ENCODE results near the gene PADI3. TPM values are rescaled to one million over a fixed set of nuclear protein-coding genes. Genes with fewer than 3 reads are reported as not detected.

PADI3 gene
- total RNA-seq (not detected), polyA plus RNA-seq (not detected)

- H3K9me3 Mint-ChIP-seq, result no peaks in the 10 kb centered on the region
- H3K27ac ChIP-seq (ENCODE audit: low read depth, low read length), result no peak within 1 kb of the TSS
- H3K27ac Mint-ChIP-seq, result no peak within 1 kb of the TSS
- H3K4me3 ChIP-seq (ENCODE audit: low read length), result no peak within 1 kb of the TSS
- H3K27me3 Mint-ChIP-seq, result peaks cover 1 to 23% of the 10 kb centered on the region in 2 donors
- no peaks in the 10 kb centered on the region for H3K36me3 Mint-ChIP-seq
- no peaks in the 10 kb centered on the region for H3K36me3 ChIP-seq (ENCODE audit: insufficient read depth, low read length)
- H3K4me1 Mint-ChIP-seq, result no peaks in the 10 kb centered on the region
- DNase-seq, result no peak
- H3K4me1 ChIP-seq (ENCODE audit: insufficient read depth, low read length), result no peaks in the 10 kb centered on the region
- no peaks in the 10 kb centered on the region for H3K9me3 ChIP-seq (ENCODE audit: low read length)
- no peaks in the 10 kb centered on the region for H3K27me3 ChIP-seq (ENCODE audit: insufficient read depth, low read length, poor library complexity, severe bottlenecking)
- no peak within 1 kb of the TSS for H3K4me3 Mint-ChIP-seq
- ChIA-PET POLR2A (no interaction called here), CTCF (no interaction called here)
Observed at GRCh38 chr1:17248781-17249180, at the start of gene PADI3. Gene PADI3, plus strand, starts transcription at chr1:17249098. Its CDS starts 40 bp downstream, at chr1:17249138.

GRCh38 chr1:17199267-17200044 lies 49.4 kb upstream of the PADI3 start:
- Histone ChIP-seq H3K27ac (ENCODE audit: low read depth, low read length) (no peak overlapping the region), H3K36me3 (ENCODE audit: insufficient read depth, low read length) (no peaks in the 10 kb centered on the region), H3K9me3 (ENCODE audit: low read length) (no peaks in the 10 kb centered on the region), H3K4me1 (ENCODE audit: insufficient read depth, low read length) (peaks cover 10% of the 10 kb centered on the region), H3K4me3 (ENCODE audit: low read length) (no peak overlapping the region), H3K27me3 (ENCODE audit: insufficient read depth, low read length, poor library complexity, severe bottlenecking) (no peaks in the 10 kb centered on the region)
- ChIA-PET CTCF (interaction anchor here (0.9 kb wide), 1 partner anchor 12 kb away, joined by 4 read pairs; no protein-coding TSS in a partner anchor), POLR2A (no interaction called here)
- Mint-ChIP-seq H3K27me3 (peaks cover 14 to 34% of the 10 kb centered on the region in 2 donors), H3K36me3 (peaks cover 0 to 3% (median 0%) of the 10 kb centered on the region in 3 donors), H3K4me1 (peaks cover 23 to 37% (median 34%) of the 10 kb centered on the region in 3 donors), H3K27ac (no peak overlapping the region), H3K4me3 (no peak overlapping the region), H3K9me3 (no peaks in the 10 kb centered on the region)
- DNase-seq, result peak in 1 of 5 donors; percentile 34

GRCh38 chr1:17200246-17200645 lies 48.7 kb upstream of the PADI3 start:
- Mint-ChIP-seq H3K27ac (peak overlapping the region in 1 of 8 donors; percentile 12), H3K4me3 (no peak overlapping the region), H3K9me3 (no peaks in the 10 kb centered on the region), H3K4me1 (peaks cover 23 to 39% (median 34%) of the 10 kb centered on the region in 3 donors), H3K36me3 (peaks cover 0 to 3% (median 0%) of the 10 kb centered on the region in 3 donors), H3K27me3 (peaks cover 16 to 35% of the 10 kb centered on the region in 2 donors)
- H3K27me3 ChIP-seq (ENCODE audit: insufficient read depth, low read length, poor library complexity, severe bottlenecking), result no peaks in the 10 kb centered on the region
- no peak overlapping the region for H3K4me3 ChIP-seq (ENCODE audit: low read length)
- peak in 1 of 5 donors; percentile 16 for DNase-seq
- no peaks in the 10 kb centered on the region for H3K9me3 ChIP-seq (ENCODE audit: low read length)
- no peak overlapping the region for H3K27ac ChIP-seq (ENCODE audit: low read depth, low read length)
- no peaks in the 10 kb centered on the region for H3K36me3 ChIP-seq (ENCODE audit: insufficient read depth, low read length)
- ChIA-PET POLR2A (no interaction called here), CTCF (interaction anchor here (0.9 kb wide), 1 partner anchor 11 kb away, joined by 4 read pairs; no protein-coding TSS in a partner anchor)
- H3K4me1 ChIP-seq (ENCODE audit: insufficient read depth, low read length), result peaks cover 10% of the 10 kb centered on the region

- Mint-ChIP-seq H3K36me3 (peaks cover 0 to 3% (median 0%) of the 10 kb centered on the region in 3 donors), H3K9me3 (no peaks in the 10 kb centered on the region), H3K4me1 (peaks cover 23 to 41% (median 34%) of the 10 kb centered on the region in 3 donors), H3K27ac (peak overlapping the region in 5 of 8 donors; percentile 5 to 73 (median 61)), H3K4me3 (peak overlapping the region in 3 of 7 donors; percentile 46 to 68 (median 68)), H3K27me3 (peaks cover 21 to 38% of the 10 kb centered on the region in 2 donors)
- Histone ChIP-seq H3K27me3 (ENCODE audit: insufficient read depth, low read length, poor library complexity, severe bottlenecking) (no peaks in the 10 kb centered on the region), H3K4me3 (ENCODE audit: low read length) (no peak overlapping the region), H3K36me3 (ENCODE audit: insufficient read depth, low read length) (no peaks in the 10 kb centered on the region), H3K27ac (ENCODE audit: low read depth, low read length) (no peak overlapping the region), H3K4me1 (ENCODE audit: insufficient read depth, low read length) (peaks cover 10% of the 10 kb centered on the region), H3K9me3 (ENCODE audit: low read length) (no peaks in the 10 kb centered on the region)
- CTCF ChIA-PET, result no interaction called here
- POLR2A ChIA-PET, result no interaction called here
- peak in 1 of 5 donors; percentile 21 for DNase-seq
Observed at GRCh38 chr1:17200756-17201155, 48.1 kb upstream of the PADI3 start.

- Histone ChIP-seq H3K27ac (ENCODE audit: low read depth, low read length) (no peak overlapping the region), H3K4me1 (ENCODE audit: insufficient read depth, low read length) (peaks cover 10% of the 10 kb centered on the region), H3K27me3 (ENCODE audit: insufficient read depth, low read length, poor library complexity, severe bottlenecking) (no peaks in the 10 kb centered on the region), H3K4me3 (ENCODE audit: low read length) (peak overlapping the region; percentile 20), H3K9me3 (ENCODE audit: low read length) (no peaks in the 10 kb centered on the region), H3K36me3 (ENCODE audit: insufficient read depth, low read length) (no peaks in the 10 kb centered on the region)
- Mint-ChIP-seq H3K27me3 (peaks cover 22 to 38% of the 10 kb centered on the region in 2 donors), H3K36me3 (peaks cover 0 to 3% (median 0%) of the 10 kb centered on the region in 3 donors), H3K27ac (peak overlapping the region; percentile 4 to 73 (median 44)), H3K4me1 (peaks cover 23 to 43% (median 34%) of the 10 kb centered on the region in 3 donors), H3K4me3 (peak overlapping the region in 6 of 7 donors; percentile 34 to 70 (median 64)), H3K9me3 (no peaks in the 10 kb centered on the region)
- peak in 3 of 5 donors; percentile 26 to 48 (median 30) for DNase-seq
- POLR2A ChIA-PET, result no interaction called here
- CTCF ChIA-PET, result no interaction called here
Observed at GRCh38 chr1:17201201-17202021, 47.5 kb upstream of the PADI3 start.

GRCh38 chr1:17204546-17205440 lies 44.1 kb upstream of the PADI3 start, which contains the start of gene PADI1:
Gene PADI1, plus strand, starts transcription at chr1:17205128. Its CDS starts 90 bp downstream, at chr1:17205218.
- no peak within 1 kb of the TSS for H3K27ac ChIP-seq (ENCODE audit: low read depth, low read length)
- no peaks in the 10 kb centered on the region for H3K36me3 ChIP-seq (ENCODE audit: insufficient read depth, low read length)
- H3K4me1 Mint-ChIP-seq, result peaks cover 31 to 70% (median 42%) of the 10 kb centered on the region in 3 donors
- no peaks in the 10 kb centered on the region for H3K9me3 ChIP-seq (ENCODE audit: low read length)
- no peak within 1 kb of the TSS for H3K4me3 Mint-ChIP-seq
- peaks cover 25 to 35% of the 10 kb centered on the region in 2 donors for H3K27me3 Mint-ChIP-seq
- peak in 1 of 5 donors; percentile 38 for DNase-seq
- peaks cover 20% of the 10 kb centered on the region for H3K4me1 ChIP-seq (ENCODE audit: insufficient read depth, low read length)
- H3K9me3 Mint-ChIP-seq, result no peaks in the 10 kb centered on the region
- ChIA-PET POLR2A (no interaction called here), CTCF (interaction anchor here (0.9 to 2.1 kb wide), 2 partner anchors 9 to 32 kb away, joined by 3 to 4 read pairs; no protein-coding TSS in a partner anchor)
- H3K27me3 ChIP-seq (ENCODE audit: insufficient read depth, low read length, poor library complexity, severe bottlenecking), result no peaks in the 10 kb centered on the region
- H3K36me3 Mint-ChIP-seq, result peaks cover 0 to 3% (median 0%) of the 10 kb centered on the region in 3 donors
- no peak within 1 kb of the TSS for H3K4me3 ChIP-seq (ENCODE audit: low read length)
- H3K27ac Mint-ChIP-seq, result peak within 1 kb of the TSS in 2 of 8 donors; percentile 45

GRCh38 chr1:17205652-17206051 lies 43.2 kb upstream of the PADI3 start:
- H3K27ac ChIP-seq (ENCODE audit: low read depth, low read length), result no peak overlapping the region
- H3K4me1 ChIP-seq (ENCODE audit: insufficient read depth, low read length), result peaks cover 23% of the 10 kb centered on the region
- Mint-ChIP-seq H3K27me3 (peaks cover 25 to 35% of the 10 kb centered on the region in 2 donors), H3K27ac (peak overlapping the region in 1 of 8 donors; percentile 45), H3K4me3 (no peak overlapping the region), H3K36me3 (peaks cover 0 to 3% (median 0%) of the 10 kb centered on the region in 3 donors), H3K4me1 (peaks cover 29 to 75% (median 43%) of the 10 kb centered on the region in 3 donors), H3K9me3 (no peaks in the 10 kb centered on the region)
- POLR2A ChIA-PET, result no interaction called here
- no peaks in the 10 kb centered on the region for H3K9me3 ChIP-seq (ENCODE audit: low read length)
- CTCF ChIA-PET, result interaction anchor here (0.9 to 2.1 kb wide), 2 partner anchors 9 to 31 kb away, joined by 3 to 4 read pairs; no protein-coding TSS in a partner anchor
- DNase-seq, result peak in 1 of 5 donors; percentile 28
- no peaks in the 10 kb centered on the region for H3K27me3 ChIP-seq (ENCODE audit: insufficient read depth, low read length, poor library complexity, severe bottlenecking)
- H3K36me3 ChIP-seq (ENCODE audit: insufficient read depth, low read length), result no peaks in the 10 kb centered on the region
- H3K4me3 ChIP-seq (ENCODE audit: low read length), result no peak overlapping the region
